Inflammatory macrophage treated with lipopolysaccharide for 4 hours (primary cell): Measurements from ENCODE around the gene KCP.

ENCODE experiments used
- DNase-seq: peaks from one replicate; pipeline ENCODE4 v3.0.0-alpha.2; 2020

Gene KCP

GRCh38 chr7:128837521-128837921, 73.0 kb downstream of the KCP start:
- no peak for DNase-seq

DNA sequence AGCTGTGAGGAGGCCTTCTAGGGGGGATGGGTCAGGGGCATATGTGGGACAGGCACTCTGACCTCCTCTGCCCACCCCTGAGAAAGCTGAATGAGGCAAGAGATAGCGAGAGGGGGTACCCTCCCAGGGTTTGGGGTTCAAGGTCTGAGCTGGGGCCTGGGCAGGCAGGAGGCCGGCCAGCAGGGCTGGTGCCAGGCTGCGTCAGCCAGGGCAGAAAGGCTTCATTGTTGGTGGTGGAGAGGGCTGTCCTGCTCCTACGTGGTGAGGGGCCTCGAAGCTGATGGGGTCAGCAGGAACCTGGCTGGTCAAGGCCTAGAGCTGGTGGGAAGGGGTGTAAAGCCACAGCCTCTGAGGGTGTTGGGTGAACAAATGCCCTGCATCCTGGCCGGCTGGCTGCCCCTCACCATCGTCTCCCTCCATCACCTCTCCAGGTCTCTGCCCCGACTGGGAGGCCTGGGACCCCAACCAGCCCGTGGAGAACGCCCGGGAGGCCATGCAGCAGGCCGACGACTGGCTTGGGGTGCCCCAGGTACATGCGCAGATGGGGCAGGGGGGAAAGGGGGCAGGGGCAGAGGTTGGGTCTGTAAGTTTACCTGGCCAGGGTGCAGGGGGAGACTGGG, 73.7 kb downstream of the KCP start:
- DNase-seq, result no peak

GRCh38 chr7:128835790-128836641, 74.5 kb downstream of the KCP start:
- no peak for DNase-seq

GRCh38 chr7:128835231-128835751, 75.2 kb downstream of the KCP start:
- no peak for DNase-seq

GRCh38 chr7:128833946-128834325, 76.6 kb downstream of the KCP start:
- no peak for DNase-seq

- DNase-seq, result peak; percentile 17
These were observed 77.2 kb downstream of the KCP start for GRCh38 chr7:128833148-128833945.

GRCh38 chr7:128832880-128833147, 77.7 kb downstream of the KCP start:
- DNase-seq, result no peak

DNA sequence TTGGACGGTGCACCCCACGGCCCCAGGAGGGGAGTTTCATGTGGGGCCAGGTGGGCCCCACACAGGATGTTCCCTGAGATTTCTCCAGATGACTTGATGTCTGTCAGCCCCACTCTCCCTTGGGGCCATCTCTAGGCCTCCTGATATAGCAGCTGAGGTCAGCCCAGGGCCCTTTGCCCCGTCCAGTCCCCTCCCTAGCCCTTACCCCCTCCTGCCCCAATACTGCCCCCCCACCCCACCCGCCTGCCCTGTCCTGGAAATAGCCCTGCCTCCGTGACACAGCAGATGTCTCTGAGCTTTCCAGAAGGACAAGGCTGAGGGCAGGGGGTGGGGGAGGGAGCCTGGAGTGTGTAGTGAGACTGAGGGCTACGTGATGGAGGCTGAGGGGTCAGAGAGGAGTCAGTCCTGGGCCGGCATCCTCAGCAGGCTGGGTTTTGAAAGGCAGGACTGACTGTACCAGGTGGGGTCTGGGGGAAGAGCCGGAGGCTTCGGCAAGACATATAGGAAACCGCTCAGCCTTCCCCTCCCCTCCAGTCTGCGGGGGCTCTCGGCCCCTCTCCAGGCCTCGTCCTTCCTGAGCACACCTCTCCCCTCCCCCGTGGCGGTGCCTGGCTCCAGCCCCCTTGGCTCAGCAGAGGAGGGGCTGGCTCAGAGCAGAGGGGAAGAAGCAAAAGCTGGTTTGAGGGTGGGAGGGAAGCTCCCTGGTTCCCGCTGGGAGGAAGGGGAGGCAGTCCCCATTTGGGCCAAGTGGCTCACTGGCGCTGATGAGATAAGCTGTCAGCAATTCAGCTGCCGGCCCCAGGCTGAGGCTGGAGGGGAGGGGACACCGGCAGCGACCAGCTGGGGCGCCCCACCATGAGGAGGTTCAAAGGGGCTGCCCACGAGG, 78.3 kb downstream of the KCP start:
- no peak for DNase-seq

DNA sequence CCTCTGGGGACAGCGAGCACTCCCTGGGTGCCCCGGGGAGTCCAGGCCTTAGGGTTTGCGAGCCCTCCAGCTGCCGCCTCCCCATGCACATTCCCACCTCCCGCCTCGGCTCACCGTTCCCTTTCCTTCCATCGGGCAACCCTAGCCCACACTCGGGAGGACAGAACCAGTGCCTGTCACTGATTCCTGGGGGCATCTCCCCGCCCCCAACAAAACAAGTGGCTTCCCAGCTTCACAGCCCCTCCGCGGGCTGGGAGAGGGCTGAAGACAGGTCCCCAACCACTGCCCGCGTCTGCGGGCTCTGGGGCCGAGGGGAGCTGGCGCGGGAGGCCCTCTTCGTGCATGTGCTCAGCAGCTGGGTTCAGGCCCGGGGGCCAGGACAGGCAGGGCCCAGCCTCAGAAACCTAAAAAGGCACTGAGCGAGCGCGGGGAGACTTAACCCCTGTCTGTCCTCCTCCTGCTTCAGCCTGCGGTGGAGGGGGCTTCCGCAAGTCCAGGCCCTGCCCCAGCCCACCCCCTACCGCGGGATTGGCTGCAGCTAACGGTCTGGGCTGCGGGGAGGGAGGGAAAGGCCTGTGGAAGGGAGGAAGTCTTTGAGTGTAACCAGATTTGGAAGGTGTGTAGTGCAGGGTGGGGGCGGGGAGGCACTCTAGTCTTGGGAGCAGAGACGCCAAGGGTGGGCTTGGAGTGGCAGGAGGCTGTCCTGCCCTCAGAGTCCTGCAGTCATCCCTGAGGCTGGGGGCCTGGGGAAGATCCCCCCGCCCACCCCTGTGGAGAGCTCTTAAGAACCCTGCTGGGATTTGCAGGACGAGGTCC, 79.1 kb downstream of the KCP start:
- no peak for DNase-seq

DNA sequence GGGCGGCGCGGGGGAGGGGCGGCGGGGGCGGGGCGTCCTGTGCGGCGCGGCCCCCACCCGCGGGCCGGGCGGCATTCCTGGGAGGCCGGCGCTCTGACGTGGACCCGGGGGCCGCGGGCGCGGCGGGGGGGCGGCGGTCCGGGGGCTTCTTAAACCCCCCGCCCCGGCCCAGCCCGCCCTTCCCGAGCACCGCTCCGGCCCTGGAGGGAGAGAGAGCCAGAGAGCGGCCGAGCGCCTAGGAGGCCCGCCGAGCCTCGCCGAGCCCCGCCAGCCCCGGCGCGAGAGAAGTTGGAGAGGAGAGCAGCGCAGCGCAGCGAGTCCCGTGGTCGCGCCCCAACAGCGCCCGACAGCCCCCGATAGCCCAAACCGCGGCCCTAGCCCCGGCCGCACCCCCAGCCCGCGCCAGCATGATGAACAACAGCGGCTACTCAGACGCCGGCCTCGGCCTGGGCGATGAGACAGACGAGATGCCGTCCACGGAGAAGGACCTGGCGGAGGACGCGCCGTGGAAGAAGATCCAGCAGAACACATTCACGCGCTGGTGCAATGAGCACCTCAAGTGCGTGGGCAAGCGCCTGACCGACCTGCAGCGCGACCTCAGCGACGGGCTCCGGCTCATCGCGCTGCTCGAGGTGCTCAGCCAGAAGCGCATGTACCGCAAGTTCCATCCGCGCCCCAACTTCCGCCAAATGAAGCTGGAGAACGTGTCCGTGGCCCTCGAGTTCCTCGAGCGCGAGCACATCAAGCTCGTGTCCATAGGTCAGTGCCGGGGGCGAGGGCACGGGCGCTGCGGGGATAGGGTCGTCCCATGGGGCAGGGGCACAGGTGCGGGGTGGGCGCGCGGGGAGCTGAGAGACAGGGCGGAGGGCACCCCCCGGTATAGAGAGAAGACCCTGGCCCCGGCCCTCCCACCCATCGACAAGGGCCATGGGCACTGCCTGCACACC, 80.0 kb downstream of the KCP start, which contains the start of gene FLNC:
TSS of gene FLNC (plus strand) at position 176 of the 947 bp plus-strand sequence. CDS start at position 408, 232 bp downstream.
- DNase-seq, result peak; percentile 23

- no peak for DNase-seq
These were observed 80.9 kb downstream of the KCP start for GRCh38 chr7:128829391-128830166.

DNA sequence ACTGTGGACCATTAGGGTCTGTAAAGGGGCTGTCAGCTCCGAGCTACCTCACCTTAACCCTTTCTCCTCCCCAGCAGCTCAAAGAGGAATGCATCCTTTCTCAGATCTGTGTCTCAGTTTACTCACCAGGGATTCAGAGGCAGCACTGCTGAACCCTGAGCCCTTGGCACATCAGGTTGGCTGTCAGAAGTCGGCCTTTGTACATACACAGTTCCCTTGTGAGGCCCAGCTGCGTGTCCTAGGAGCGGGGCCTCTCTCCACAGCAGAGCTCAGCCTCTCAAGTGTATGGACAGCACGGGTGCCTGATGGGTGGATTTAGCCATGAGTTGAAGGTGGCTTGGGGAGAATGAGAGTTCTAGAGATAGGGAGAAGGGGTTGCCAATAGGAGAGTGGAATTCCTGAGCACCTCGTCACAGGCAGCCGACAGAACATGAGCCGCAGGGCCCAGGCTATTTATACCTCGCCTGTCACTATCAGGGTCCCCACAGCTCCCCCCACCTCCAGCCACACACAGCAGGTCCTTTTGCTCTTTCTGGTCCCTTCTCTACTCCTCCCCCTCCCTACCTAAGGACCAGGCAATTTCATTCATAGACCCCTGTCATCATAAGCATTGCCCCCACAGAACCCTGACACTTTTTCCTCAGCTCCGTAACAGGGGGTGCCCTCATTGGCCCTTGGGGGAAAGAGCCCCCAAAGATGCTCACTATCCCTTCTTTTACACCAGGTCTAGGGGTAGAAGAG, 82.4 kb downstream of the KCP start:
- no peak for DNase-seq

DNA sequence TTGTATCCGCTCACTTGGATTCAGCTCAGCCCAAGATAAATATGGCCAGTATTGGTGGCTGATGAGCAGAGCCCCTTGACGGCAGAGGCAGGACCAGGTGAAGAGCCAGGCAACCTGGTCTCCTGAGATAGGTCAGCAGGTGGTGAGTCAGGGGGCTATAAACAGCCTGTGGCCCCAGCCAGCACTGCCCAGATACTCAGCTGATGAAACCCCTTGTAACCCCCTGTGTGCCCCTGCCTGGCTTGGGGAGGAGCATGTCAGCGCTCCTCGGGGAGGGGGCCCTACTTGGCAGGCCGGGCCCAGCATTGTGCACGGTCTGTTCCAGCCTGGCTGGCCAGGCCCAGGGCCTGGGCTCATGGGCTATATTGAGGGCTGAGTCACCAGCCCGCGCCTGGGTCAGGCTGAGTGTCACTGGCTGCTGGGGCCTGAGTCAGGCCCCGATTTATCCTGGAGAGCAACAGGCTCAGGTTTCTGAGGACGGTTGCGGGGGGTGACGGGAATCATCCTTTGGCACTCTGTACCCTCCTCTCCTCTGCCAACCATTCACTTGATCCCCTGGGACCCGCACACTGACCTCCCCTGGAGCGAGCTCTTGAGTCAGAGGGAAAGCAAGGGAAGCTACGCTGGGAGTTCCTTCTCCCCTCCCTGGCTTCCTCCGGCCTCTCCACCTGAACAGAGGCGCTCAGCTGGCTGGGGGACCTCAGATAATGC, 83.1 kb downstream of the KCP start:
- no peak for DNase-seq

DNA sequence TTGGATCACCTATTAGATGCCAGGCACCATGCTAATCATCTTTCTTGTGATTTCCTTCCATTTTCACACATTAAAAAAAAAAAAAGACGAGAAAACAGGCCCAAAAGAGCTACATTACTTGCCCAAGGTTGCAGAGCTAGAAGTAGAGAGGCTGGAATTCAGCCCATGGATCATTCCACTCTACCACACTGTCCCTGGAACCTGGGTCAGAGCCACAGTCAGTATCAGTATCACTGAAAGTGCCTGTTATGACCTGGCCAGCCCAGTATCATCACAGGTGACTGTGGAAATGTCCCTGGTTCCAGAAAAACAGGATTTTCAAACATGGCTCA, 83.6 kb downstream of the KCP start:
- no peak for DNase-seq
